KMS-11 (cell line): ENCODE measurements around the gene PHLDB2.

ENCODE experiments used
- H2AFZ ChIP-seq: fragments of 200-600 bp; sonication (generic); 2 replicates; pipeline ENCODE4 v1.6.1; 2016; ENCODE audit warnings: antibody characterized with exemption, mixed run types, low read depth
- H3K27ac ChIP-seq: fragments of 200-600 bp; sonication (generic); 2 replicates; pipeline ENCODE4 v1.6.1; 2016; ENCODE audit warnings: mild to moderate bottlenecking, mixed run types
- H3K27me3 ChIP-seq: fragments of 200-600 bp; sonication (generic); 2 replicates; pipeline ENCODE4 v1.6.1; 2017; ENCODE audit warnings: mild to moderate bottlenecking, low read depth, mixed run types, moderate library complexity; ENCODE audit not compliant: insufficient read depth
- H3K36me3 ChIP-seq: fragments of 200-600 bp; sonication (generic); 2 replicates; pipeline ENCODE4 v1.6.1; 2017; ENCODE audit warnings: mild to moderate bottlenecking, mixed run types; ENCODE audit not compliant: insufficient read depth
- H3K4me1 ChIP-seq: fragments of 200-600 bp; sonication (generic); 2 replicates; pipeline ENCODE4 v1.6.1; 2016; ENCODE audit warnings: mild to moderate bottlenecking, low read depth, mixed run types; ENCODE audit not compliant: poor library complexity, severe bottlenecking
- H3K4me2 ChIP-seq: fragments of 200-600 bp; sonication (generic); 2 replicates; pipeline ENCODE4 v1.7.0; 2016; ENCODE audit warnings: mild to moderate bottlenecking, mixed run types
- H3K4me3 ChIP-seq: fragments of 200-600 bp; sonication (generic); IDR thresholded peaks from 2 replicates; pipeline ENCODE4 v1.6.1; 2017; ENCODE audit warnings: low read depth, low read length, mixed read lengths; ENCODE audit not compliant: insufficient read depth
- H3K79me2 ChIP-seq: fragments of 200-600 bp; sonication (generic); 2 replicates; pipeline ENCODE4 v1.6.1; 2016; ENCODE audit warnings: low read depth, mixed run types; ENCODE audit not compliant: insufficient read depth
- H3K9ac ChIP-seq: fragments of 200-600 bp; sonication (generic); 2 replicates; pipeline ENCODE4 v1.6.1; 2016; ENCODE audit warnings: mild to moderate bottlenecking, mixed run types
- H4K20me1 ChIP-seq: fragments of 200-600 bp; sonication (generic); 2 replicates; pipeline ENCODE4 v1.6.1; 2016; ENCODE audit warnings: mild to moderate bottlenecking, mixed run types; ENCODE audit not compliant: insufficient read depth
- CTCF ChIP-seq: fragments of 200-600 bp; sonication (generic); conservative IDR thresholded peaks from 2 replicates; pipeline ENCODE4 v1.6.1; 2017; ENCODE audit warnings: low read depth, mild to moderate bottlenecking, antibody characterized with exemption, low read length, moderate library complexity, mixed read lengths

The PHLDB2 gene

GRCh38 chr3:111881480-111881879, 22.4 kb downstream of the PHLDB2 start:
- H3K79me2 ChIP-seq, result no peaks in the 10 kb centered on the region

GRCh38 chr3:111882194-111882593, 23.1 kb downstream of the PHLDB2 start:
- H3K79me2 ChIP-seq, result no peaks in the 10 kb centered on the region

More at GRCh38 chr3:111881480-111881879, 22.4 kb downstream of the PHLDB2 start:
- Histone ChIP-seq H3K4me3 (no peak overlapping the region), H3K4me1 (peaks cover 33% of the 10 kb centered on the region), H3K4me2 (peak overlapping the region; percentile 65; the same call in 1 of the 2 replicates), H3K36me3 (no peaks in the 10 kb centered on the region), H3K27ac (no peak overlapping the region), H2AFZ (no peak overlapping the region), H3K27me3 (no peaks in the 10 kb centered on the region), H4K20me1 (no peaks in the 10 kb centered on the region), H3K9ac (no peak overlapping the region)
- no peak for TF ChIP-seq CTCF

GRCh38 chr3:111882799-111883198, 23.7 kb downstream of the PHLDB2 start:
- Histone ChIP-seq H3K4me2 (peak overlapping the region; percentile 65), H2AFZ (0 out of 2 replicates have a peak overlapping the region, but pooled peaks have one; percentile 27), H3K4me1 (peaks cover 33% of the 10 kb centered on the region), H3K27ac (peak overlapping the region; percentile 61; the same call in 1 of the 2 replicates), H4K20me1 (no peaks in the 10 kb centered on the region), H3K4me3 (no peak overlapping the region), H3K9ac (no peak overlapping the region), H3K79me2 (no peaks in the 10 kb centered on the region), H3K27me3 (no peaks in the 10 kb centered on the region), H3K36me3 (no peaks in the 10 kb centered on the region)
- no peak for TF ChIP-seq CTCF

More at GRCh38 chr3:111882194-111882593, 23.1 kb downstream of the PHLDB2 start:
- Histone ChIP-seq H4K20me1 (no peaks in the 10 kb centered on the region), H3K9ac (no peak overlapping the region), H3K4me3 (no peak overlapping the region), H3K36me3 (no peaks in the 10 kb centered on the region), H3K27ac (peak overlapping the region; percentile 61), H3K27me3 (no peaks in the 10 kb centered on the region), H3K4me2 (peak overlapping the region; percentile 65), H3K4me1 (peaks cover 33% of the 10 kb centered on the region), H2AFZ (0 out of 2 replicates have a peak overlapping the region, but pooled peaks have one; percentile 27)
- TF ChIP-seq CTCF, result no peak

- Histone ChIP-seq H3K4me3 (no peak overlapping the region), H3K36me3 (no peaks in the 10 kb centered on the region), H3K79me2 (no peaks in the 10 kb centered on the region), H3K4me2 (no peak overlapping the region), H2AFZ (no peak overlapping the region), H4K20me1 (no peaks in the 10 kb centered on the region), H3K27me3 (no peaks in the 10 kb centered on the region), H3K9ac (no peak overlapping the region), H3K27ac (no peak overlapping the region), H3K4me1 (peaks cover 33% of the 10 kb centered on the region)
- no peak for TF ChIP-seq CTCF
These were observed 25.4 kb downstream of the PHLDB2 start for GRCh38 chr3:111884411-111885018.
